Activated CD4-positive, CD25-positive, alpha-beta regulatory T cell treated with anti-CD3 and anti-CD28 coated beads, Interleukin-2, amount 50 U/mL, for 16 hours (primary cell): ENCODE measurements around the gene TEAD3.

ENCODE experiments used
- DNase-seq: peaks from one replicate; pipeline ENCODE4 v3.0.0-alpha.2; 2020; ENCODE audit warnings: low read depth, low spot score

Gene TEAD3

DNA sequence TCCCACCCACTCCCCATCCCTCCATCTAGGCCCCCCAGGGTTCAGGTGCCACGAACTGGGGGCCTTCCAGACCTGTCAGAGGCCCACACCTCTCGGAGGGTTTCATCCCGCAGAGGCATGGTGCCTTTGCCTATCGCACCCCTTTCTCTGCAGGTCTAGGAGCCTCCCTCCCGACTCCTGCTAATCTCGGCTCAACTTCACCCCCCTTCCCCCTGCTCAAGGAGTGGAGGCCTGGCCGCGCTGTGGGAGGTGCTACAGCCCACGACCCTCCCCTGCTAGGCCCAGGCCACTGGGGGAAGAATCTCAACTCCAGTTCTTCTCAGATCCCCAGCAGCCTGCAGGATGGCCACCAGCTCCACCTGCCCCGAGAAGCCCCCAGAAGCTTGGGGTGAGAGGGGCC, 15.9 kb upstream of the TEAD3 start, which contains the start of gene TULP1:
TSS of gene TULP1 (minus strand) at position 157 of the 400 bp plus-strand sequence. CDS start at position 119, 38 bp downstream.
- no peak for DNase-seq

GRCh38 chr6:35512006-35512405, 15.1 kb upstream of the TEAD3 start:
- no peak for DNase-seq

GRCh38 chr6:35511562-35511941, 14.7 kb upstream of the TEAD3 start:
- DNase-seq: no peak

DNA sequence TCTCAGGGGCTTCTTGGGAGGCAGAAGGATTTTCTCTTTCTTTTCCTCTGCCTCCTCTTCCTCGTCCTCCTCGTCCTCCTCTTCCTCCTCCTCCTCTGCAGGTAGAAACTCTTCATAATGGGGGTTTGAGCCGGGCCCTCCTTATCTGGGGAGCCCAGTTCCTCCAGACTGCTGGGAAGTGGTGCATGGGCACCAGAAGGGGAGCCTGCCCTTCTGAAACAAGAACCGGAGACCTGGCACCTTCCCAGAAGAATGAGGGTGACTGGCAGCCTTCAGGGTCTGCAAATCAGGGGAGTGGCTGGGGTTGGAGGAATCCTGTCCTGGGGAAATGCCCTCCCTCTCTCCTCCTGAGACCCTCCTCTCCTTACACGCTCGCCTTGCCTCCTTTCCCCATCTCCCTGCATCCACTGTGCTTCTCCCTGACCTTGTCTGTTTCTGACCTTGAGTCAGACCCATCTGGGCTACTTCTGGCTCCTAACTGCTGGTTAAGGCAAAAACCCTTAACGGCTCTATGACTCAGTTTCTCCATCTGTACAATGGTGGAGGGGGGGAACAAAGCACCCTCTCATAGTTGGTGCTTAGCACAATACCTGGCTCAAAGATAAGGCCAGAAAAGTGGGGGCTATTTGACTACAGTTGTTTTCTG, 14.2 kb upstream of the TEAD3 start:
- DNase-seq: no peak

GRCh38 chr6:35508542-35508941, 11.7 kb upstream of the TEAD3 start:
- no peak for DNase-seq

DNA sequence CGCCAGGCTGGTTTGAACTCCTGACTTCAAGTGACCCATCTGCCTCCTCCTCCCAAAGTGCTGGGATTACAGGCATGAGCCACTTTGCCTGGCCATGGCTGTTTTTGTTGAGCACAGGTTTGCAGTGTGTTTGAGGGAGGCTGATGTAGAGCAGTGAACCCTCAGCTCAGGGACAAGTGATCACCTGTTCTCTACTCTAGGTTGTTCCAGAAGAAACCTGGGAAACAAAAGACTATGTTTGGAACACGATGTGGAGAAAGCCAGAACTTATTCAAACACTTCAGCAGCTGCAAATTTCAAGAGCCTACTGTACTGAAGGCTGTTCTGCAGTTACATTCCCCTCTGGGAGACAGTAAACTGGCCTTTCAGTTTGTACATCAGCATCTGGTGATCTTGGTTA, 11.1 kb upstream of the TEAD3 start:
- DNase-seq: no peak

DNA sequence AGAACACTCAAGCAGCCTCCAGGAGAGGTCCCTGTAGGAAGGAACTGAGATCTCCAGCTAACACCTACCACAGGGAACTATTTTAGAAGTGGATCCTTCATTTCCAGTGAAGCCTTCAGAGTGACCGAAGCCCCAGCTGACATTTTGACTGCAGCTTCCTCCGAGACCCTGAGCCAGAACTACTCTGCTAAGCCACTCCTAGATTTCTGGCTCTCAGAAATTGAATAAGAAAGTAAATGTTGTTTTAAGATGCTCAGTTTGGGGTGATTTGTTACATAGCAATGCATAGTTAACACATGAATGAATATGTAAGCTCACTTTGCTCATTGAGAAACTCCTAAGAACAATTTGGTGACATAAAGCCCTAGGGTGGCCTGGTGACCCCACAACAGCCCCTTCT, 10.3 kb upstream of the TEAD3 start:
- no peak for DNase-seq

DNA sequence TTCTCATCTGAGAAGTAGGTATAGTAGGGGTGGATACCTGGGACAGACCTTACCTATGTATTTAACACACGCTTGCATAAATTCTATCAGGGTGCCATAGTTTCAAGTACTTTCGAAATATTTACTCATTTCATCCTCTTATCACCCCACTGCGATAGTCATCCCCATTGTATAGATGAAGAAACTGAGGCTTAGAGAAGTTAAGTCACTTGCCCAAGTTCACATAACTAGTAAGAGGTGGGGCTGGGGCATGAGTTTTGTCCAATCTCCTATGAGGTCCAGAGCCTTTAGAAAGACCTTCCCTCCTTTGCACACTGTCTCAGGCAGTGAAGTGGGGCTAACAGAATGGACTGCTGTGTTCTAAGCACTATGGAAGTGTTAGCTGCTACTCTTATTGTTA, 9.7 kb upstream of the TEAD3 start:
- DNase-seq: no peak

DNA sequence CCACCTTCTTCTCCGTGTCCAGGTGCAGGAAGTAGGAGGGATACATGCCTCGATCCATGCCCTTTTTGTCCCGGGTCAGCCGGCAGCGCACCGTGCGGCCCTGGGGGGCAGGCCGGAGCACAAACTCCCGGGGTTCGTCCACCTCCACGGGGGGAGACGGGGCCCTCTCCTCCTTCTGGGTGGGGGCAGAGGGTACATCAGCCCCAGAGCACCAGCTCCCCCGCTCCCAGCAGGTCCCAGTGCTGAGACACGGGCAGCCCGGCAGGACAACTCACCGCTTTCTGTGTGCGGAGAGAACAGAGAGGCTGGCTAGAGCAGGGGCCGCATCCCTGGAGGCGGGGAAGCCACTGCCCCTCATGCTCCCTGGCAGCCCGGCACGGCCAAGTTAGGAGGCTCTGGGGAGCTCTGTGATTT, 9.1 kb upstream of the TEAD3 start:
- no peak for DNase-seq

GRCh38 chr6:35503534-35503933, 6.7 kb upstream of the TEAD3 start:
- no peak for DNase-seq

- no peak for DNase-seq
Measured at GRCh38 chr6:35501784-35502183, 4.9 kb upstream of the TEAD3 start.

DNA sequence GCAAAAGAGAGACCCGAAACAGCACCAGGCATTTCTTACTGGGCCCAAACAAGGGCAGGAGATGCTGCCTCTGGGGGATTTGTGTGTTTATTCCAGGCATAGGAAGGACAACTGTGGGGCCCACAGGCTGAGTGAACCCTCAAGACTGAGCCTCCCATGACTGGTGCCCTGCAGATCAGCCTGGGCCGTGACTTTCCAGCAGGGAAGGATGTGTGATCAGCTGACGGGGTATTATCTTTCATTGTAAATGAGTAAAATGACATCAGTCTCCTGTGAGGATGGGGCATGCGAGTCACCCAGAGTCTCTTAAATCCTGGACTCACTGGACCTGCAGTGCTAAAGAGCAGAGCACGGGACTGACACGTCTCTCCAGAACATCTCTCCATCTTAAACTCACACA, 3.9 kb upstream of the TEAD3 start:
- DNase-seq: no peak

GRCh38 chr6:35499372-35499771, 2.5 kb upstream of the TEAD3 start:
- no peak for DNase-seq

- DNase-seq: no peak
Measured at GRCh38 chr6:35498422-35499067, 1.7 kb upstream of the TEAD3 start.

DNA sequence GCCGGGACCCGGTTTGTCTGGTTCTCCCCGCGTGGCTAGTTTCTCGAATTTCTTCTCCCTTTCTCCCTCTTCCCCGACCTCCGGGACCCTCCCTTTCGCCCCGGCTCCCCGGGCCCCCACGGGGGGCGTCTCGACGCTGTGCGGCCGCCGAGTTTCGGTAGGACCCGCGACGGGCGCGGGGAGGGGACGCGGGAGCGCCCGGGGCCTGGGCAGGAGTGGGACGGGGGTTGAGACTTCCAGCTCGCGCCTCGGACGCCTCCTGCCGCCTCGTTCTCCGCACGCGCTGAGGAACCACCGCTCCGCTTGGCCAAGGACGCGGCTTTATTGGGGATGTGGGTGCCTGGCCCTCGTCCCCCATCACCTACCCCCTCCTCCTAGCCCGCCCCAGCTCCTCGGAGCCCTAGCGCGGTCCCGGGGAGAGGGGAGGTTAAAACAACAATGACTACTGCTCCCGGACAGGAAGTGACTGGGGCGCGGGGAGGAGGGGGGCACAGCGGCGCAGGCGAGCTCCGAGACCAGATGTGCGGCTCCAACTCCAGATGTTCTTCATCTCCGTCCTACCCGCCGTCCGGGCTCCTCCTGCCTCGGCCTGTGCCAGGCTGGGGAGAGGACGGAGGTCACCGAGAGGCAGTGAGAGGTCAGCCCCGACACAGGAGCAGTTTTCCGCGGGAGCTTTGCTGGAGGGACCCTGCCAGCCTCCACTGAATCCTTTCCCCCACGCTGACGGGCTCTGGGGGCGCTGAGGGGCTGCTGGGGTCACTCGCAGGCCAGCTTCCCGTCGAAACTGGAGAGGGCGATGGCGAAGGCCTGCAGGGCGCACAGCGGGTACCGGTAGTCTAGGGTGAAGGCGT, 917 bp upstream of the TEAD3 start:
- DNase-seq: no peak

DNA sequence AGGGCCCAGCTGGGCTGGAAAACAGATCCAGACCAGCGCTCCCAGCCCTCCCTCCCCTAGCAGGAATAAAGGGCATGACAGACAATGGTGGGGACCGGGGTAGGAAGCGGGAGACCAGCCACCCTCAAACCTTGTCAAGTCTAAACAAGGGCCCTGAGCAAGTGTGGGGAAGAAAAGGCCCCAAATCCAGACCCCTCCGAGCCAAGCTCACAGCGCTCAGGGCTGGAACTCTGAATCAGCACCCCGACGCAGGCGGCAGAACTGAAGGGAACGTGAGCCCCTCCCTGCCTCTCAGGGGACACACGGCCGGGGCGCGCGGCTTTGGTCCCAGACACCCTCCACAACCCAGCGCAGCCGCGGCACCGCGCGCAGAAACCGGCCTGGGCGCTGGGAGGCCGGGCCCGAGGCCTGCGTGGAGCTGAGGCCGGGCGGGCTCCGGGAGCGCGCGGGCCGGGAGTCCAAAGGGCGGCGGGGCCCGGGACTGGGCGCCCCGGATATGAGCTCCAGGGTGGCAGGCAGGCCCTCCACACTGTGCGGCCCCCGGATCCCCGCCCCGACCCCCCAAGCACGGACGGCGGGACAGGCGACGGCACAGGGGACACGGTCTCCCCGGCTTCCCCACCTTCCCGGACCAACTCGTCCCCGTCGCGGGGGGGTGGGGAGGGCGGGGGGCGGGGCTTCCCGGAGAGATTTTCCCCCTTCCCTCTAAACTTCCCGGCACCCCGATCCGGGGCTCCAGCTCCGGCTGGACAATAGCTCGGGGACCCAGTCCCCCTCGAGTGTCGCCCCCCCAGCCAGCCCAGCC, 641 bp downstream of the TEAD3 start:
- no peak for DNase-seq

DNA sequence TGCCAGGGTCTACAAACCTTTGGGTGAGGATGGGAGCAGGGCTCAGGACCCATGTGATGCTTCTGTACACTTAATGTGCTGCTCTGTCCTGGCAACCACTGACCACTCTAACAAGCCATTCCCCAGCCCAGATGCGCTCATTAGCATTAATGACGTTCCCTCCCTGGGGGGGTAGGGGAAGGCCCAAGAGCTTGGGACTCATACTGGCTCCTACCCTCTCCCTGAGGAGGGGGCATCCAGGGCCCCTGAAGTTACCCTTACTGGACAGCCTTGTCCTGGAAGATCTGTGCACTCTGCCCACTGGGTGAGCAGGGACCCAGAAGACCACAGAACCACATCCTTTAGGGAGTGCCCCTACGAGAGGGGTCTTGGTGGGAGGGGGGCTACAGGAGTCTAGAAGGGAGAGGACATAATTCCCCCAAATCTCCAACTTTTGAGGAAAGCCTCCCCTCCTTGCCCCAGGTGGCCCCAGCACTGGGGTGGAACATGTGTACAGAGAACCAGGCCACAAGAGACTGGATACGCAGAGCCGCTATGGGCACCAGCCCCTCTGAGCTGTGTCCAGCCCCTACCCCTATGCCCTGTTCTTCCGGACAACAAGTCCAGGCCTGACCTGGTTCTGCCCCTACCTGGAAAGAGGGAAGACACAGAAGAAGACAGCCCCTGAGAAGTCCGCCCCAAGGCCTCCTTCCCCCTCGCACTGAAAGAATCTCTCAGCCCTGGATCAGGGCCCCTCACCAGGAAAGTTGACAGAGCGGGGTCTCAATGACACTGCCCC, 1.4 kb downstream of the TEAD3 start:
- DNase-seq: no peak

DNA sequence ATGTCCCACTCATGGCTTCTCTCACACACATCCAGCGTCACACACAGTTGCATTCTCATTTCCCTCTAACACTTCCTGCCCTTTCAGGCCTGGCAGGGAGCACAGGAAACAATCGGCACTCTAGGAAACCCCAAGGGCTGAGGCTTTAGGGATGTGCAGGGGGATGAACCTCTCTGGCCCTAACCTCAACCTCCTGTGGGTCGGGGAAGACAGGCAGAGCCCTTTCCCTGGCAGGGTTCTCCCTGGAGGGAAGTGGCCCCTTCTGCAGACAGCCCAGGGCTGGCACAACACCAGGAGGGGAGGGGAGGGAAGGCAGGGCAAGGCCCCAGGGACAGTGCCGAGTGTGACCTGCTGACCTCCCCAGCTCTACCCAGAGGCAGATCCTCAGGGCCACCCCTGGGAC, 2.7 kb downstream of the TEAD3 start:
- DNase-seq: no peak

GRCh38 chr6:35493307-35493983, 3.4 kb downstream of the TEAD3 start:
- no peak for DNase-seq

DNA sequence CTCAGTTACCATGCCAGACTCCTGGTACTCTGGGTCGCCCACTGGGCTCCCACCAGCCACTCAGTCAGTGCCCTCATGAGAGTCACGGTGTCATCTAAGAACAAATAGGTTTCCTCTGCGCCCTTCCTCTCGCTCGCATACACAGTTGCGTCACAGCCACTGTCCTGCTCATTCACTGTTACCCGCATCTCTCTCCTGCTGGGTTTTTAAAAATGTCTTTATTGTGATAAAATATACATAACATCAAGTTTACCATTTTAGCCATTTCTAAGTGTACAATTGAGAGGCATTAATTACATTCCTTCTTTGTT, 4.0 kb downstream of the TEAD3 start:
- no peak for DNase-seq
